AG09319 (cell line): ENCODE results near the gene STRBP.
A peak's percentile ranks its signal among the peaks of the same experiment; 100 is the strongest.
"Not testable (repeated sequence)": the region's sequence is repeated elsewhere in the genome, so short reads cannot be mapped to it uniquely, and the experiment has no call there.

Experiments
- DNase-seq: peaks from one replicate; pipeline ENCODE4 v3.0.0-alpha.2; 2010; ENCODE audit warnings: low read depth; ENCODE audit errors: extremely low read depth
- CTCF ChIP-seq: IDR thresholded peaks from 2 replicates; pipeline ENCODE4 v1.5.1; 2011; ENCODE audit warnings: low read depth, mild to moderate bottlenecking, inconsistent platforms, low read length, moderate library complexity

STRBP gene

GRCh38 chr9:123218831-123219230 is 49.6 kb downstream of the STRBP start:
- no peak for DNase-seq
- TF ChIP-seq CTCF, result no peak

GRCh38 chr9:123217128-123217654 is 51.2 kb downstream of the STRBP start:
- TF ChIP-seq CTCF, result no peak
- DNase-seq, result peak; percentile 10

- DNase-seq, result no peak
- TF ChIP-seq CTCF, result no peak
Observed at GRCh38 chr9:123216251-123216797, 52.1 kb downstream of the STRBP start.

DNA sequence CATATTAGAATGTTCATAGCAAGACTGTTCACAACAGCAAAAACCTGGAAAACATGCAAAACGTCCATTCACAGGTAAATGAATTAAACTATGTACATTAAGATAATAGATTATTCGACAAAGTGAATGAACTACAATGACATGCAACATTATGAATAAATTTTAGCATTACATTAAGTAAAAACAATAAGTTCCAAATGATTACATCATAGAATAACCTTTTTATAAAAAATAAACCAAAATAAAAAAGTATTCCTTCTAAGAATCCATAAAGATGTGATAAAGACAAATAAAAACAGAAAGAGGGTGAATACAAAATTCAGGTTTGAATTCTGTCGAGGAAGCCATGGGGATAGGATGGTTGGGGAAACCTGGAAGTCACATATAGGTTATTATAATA is 57.3 kb downstream of the STRBP start:
- no peak for DNase-seq
- TF ChIP-seq CTCF, result no peak

GRCh38 chr9:123208626-123209174 is 59.7 kb downstream of the STRBP start:
- no peak for DNase-seq

DNA sequence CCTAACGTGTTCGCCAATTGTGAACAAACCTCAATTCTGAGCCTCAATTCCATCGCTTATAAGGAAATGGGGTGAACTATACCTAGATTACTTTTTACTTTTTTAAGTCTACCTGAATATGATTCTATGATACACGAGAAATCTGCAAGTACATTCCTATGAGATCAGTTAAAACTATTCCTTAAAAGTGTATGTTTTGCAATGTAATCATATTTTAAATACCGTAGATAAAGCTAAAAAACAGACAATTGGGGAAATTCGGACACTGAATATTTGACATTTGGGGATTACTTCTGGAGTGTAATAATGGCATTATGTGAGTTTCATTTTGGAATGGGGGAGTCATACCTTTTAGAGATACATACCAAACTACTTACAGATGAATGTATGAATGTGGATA is 62.3 kb downstream of the STRBP start:
- no peak for TF ChIP-seq CTCF

More at GRCh38 chr9:123208626-123209174, 59.7 kb downstream of the STRBP start:
- TF ChIP-seq CTCF, result no peak

GRCh38 chr9:123201083-123201482 is 67.3 kb downstream of the STRBP start:
- DNase-seq, result no peak
- TF ChIP-seq CTCF, result no peak

More for the DNA sequence above, 62.3 kb downstream of the STRBP start:
- no peak for DNase-seq

GRCh38 chr9:123200469-123200868 is 67.9 kb downstream of the STRBP start:
- DNase-seq, result not testable (repeated sequence)
